CD4-positive, alpha-beta T cell treated with Interleukin-15 for 1 hour (primary cell): Measurements from ENCODE around the gene PNMA8C.
"Not testable (repeated sequence)": the region's sequence is repeated elsewhere in the genome, so short reads cannot be mapped to it uniquely, and the experiment has no call there.

Experiments
- DNase-seq: peaks from one replicate; pipeline ENCODE4 v3.0.0-alpha.2; 2020

PNMA8C gene

GRCh38 chr19:46411088-46411924, 17.4 kb downstream of the PNMA8C start:
- DNase-seq = no peak

DNA sequence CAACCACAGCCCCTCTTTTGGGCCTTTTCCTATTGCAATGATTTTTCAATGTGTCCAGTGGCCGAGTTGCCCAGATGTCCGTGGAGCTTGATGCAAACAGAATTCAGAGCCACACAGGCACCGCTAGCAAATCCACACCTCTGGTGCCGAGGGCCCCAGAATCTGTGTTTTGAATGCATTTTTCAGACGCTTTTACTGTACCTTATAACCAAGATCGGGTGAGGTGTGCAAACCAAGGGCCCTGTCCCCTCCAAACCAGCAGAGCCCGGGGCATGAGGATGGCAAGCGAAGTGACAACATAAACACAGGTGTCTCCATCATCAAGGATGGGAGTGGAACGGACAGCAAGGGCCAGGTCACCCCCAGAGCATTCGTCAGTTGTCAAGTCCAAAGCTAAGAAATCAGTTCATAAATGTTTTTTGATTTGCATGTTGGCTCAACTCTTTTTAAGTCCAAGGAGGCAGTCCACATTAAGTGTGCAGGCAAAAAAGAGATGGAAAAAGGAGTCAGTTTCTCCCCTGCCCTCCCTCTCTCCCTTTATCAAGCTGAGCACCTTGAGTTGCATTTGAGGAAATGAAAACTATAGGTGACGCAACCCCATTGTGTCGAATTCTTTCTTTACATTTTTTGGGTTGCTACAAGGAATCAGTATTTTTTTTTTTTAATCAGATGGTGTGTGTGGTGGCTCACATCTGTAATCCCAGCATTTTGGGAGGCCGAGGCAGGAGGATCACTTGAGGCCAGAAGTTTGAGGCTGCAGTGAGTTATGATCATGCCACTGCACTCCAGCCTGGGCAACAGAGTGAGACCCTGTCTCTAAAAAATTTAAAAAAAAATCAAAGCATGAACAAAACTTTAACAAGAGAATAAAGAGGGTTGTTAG, 18.3 kb downstream of the PNMA8C start:
- DNase-seq = no peak

- no peak for DNase-seq
These were observed 19.5 kb downstream of the PNMA8C start for GRCh38 chr19:46409191-46409590.

- no peak for DNase-seq
These were observed 20.1 kb downstream of the PNMA8C start for GRCh38 chr19:46408664-46409039.

DNA sequence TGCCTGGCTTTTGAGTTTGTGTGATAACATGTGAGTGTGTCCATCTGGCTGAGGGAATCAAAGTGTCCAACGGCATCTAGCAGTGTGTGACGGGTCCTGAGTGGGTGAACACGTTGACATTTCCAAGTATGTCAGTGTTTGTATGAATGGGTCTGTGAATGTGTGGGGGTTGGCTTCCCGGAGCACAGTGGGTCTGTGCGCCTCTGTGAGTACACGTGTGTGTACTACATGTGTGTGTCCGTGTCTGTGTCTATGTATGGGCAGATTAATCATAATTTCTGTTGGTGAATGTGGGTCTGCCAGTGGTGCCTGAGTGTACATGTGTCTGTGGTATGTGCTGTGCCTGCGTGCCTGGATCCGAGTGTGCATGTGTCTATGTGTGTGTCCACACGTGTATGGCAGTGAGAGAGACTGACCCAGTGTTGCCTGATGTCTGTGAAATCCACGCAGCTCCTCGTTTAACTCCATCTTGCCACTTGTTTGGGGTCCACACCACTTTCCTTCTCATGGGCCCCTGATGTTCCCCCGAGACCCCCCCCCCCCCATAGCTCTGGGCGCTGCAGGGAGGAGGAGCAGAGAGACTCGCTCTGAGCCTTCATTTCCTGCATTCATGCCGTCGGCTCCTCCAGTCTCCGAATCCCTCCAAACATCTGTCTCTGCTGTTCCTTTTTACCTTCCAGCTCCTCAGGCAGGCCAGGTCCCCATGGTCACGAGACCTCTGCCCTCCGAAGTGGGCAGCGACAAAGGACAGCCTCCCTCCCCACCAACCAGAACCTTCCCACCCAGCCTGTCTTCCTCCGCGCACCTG, 20.7 kb downstream of the PNMA8C start:
- DNase-seq = no peak

- DNase-seq = no peak
These were observed 21.8 kb downstream of the PNMA8C start for GRCh38 chr19:46406976-46407375.

GRCh38 chr19:46404753-46405468, 23.8 kb downstream of the PNMA8C start:
- DNase-seq = no peak

DNA sequence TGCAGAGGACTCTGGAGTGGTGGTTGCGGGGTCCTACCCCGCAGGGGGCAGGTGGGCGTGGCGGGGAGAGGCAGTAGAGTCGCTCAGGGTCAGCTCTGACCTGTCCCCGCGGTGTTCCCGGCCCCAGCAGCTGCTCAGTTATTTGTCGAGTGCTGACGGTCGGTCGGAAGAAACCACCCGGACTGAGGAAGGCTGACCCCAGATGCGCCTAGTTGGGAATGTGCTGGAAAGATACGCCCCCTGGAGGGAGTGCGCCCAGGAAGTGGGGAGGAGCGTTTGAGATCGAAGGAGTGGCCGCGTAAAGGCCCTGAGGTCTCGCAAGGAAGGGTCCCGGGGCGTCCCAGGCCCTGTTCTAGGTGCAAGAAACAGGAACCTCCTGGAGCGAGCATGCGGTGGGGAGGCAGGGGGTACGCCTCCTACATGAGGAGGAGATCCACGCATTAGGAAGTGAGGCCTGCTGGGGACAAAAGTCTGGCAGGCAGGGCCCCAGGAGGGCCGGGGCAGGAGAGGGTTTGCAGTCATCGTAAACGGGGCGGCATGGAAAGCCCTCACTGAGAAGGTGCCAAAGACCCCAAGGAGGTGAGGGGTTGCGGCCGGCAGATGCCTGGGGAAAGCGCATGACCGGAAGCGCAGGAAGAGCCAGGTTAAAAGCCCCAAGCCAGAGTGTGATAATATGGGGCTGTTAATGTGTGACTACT, 24.5 kb downstream of the PNMA8C start:
- DNase-seq = no peak

- DNase-seq = no peak
These were observed 26.0 kb downstream of the PNMA8C start for GRCh38 chr19:46402725-46403124.

DNA sequence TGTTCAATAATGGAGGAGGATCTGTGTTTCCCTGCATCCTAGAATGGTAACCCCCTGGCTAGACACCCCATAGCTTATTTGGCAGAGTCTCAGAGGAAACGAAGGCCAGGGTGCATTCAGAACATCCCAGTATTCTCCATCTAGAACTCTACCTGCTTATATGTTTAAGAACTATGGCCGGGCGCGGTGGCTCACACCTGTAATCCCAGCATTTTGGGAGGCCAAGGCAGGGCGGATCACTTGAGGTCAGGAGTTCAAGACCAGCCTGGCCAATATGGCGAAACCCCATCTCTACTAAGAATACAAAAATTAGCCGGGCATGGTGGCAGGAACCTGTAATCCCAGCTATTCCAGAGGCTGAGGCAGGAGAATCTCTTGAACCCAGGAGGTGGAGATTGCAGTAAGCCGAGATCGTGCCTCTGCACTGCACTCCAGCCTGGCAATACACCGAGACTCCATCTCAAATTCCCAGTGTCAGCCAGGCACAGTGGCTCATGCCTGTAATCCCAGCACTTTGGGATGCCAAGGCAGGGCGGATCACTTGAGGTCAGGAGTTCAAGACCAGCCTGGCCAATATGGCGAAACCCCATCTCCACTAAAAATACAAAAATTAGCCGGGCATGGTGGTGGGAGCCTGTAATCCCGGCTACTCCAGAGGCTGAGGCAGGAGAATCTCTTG, 30.8 kb downstream of the PNMA8C start:
- not testable (repeated sequence) for DNase-seq

GRCh38 chr19:46394402-46394797, 34.3 kb downstream of the PNMA8C start:
- no peak for DNase-seq

- DNase-seq = no peak
These were observed 35.0 kb downstream of the PNMA8C start for GRCh38 chr19:46393456-46394401.

GRCh38 chr19:46392837-46393236, 35.9 kb downstream of the PNMA8C start:
- DNase-seq = no peak

GRCh38 chr19:46392252-46392801, 36.4 kb downstream of the PNMA8C start:
- no peak for DNase-seq

DNA sequence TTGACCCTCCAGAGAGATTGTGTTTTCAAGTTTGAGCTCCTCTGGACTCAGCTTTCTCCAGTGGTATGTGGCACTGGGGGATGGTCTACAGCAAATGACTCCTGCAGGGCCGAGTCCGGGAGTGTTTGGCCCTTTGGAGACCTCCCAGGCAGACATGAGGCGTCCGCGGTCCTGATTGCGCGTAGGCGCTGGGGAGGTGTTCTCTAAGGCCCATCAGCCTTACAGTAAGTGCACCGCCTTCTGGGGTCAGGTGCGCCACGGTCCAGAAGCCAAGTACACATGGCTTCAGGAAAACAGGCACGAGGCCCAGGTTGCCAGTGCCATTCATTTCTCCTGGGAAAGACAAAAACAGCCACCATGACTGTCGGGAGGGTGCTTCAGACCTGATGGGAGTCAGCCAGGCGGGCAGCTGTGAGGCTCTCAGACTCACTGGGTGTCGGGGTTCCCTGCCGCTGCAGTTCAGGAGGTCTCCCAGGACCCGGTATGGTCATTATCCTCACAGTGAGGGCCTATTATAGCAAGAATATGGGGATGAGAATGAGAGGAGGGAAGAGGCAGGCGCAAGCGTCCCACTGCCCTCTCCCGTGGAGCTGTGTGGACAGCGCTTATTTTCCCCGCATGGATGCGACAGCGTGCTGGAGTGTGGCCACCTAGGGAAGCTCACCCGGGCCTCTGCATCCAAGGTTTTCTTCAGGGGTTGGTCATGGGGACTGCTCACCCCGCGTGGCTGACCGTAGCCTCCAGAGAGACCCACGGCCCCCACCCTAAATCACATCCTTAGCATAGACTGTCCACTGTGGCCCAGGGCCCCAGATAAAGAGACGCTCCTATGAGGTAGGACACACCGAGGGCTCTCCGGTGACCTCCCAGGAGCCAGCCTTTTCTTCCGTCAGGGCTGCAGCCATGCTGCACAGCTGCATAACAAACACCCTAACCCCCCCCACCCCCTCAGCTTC, 37.2 kb downstream of the PNMA8C start:
- DNase-seq = no peak

- no peak for DNase-seq
These were observed 37.9 kb downstream of the PNMA8C start for GRCh38 chr19:46390866-46391265.

GRCh38 chr19:46390121-46390858, 38.4 kb downstream of the PNMA8C start:
- no peak for DNase-seq
